ENCODE measurements around the gene SERPINA1. TPM values are rescaled to one million over a fixed set of nuclear protein-coding genes. Genes with fewer than 3 reads are reported as not detected.

Gene SERPINA1
- total and polyA plus RNA-seq, 2 of the 13 experiments (the other 11 are each of a cell fraction or from before 2014, with no cell fraction given), result 3,266 to 11,015 TPM

DNA sequence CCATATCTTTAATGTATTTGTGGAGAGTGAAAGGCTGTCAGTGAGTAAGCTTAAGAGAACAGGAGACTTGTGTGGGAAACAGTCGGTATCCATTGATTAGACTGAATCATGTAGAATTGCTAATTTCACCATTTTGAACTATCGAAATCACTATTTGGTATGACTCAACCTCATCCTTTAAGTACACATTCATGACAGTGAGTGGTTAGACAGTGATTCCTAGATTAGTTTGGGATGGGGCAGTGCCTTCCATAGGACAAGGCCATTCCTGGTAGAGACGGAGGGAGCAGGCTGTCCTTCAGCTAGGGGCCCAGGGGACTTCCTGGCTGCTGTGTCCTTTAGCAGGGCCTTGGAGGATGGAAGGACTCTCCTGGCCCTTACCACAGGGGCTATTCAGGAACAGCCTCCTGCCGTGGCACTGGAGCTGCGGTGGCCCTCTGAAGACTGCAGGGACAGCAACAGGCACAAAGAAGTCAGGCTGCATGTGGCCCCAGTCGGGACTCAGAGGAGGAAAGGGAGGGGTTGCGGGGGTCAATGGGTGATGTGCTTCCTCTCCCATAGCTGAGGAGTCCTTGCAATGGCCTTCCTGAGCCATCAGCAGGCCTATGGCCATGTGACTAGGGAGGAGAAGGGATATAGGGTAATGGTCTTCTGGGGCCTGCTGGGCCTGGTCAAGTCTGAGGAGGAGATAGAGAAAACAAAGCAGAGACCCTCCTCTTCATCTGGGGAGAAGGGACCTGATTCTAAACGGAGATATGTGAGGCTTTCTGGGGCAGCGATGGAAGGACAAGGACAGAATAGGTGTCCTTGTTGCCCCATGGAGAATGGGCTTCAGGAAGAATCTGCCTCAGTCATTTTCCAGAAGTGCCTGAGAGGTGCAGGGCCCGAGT is 11.2 kb downstream of the SERPINA1 start (continued):
- TF ChIP-seq, protein P1, sequence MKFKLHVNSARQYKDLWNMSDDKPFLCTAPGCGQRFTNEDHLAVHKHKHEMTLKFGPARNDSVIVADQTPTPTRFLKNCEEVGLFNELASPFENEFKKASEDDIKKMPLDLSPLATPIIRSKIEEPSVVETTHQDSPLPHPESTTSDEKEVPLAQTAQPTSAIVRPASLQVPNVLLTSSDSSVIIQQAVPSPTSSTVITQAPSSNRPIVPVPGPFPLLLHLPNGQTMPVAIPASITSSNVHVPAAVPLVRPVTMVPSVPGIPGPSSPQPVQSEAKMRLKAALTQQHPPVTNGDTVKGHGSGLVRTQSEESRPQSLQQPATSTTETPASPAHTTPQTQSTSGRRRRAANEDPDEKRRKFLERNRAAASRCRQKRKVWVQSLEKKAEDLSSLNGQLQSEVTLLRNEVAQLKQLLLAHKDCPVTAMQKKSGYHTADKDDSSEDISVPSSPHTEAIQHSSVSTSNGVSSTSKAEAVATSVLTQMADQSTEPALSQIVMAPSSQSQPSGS (CRISPR knock-in tag; IDR thresholded peaks at IDR 0.05), result 0 out of 2 replicates have a peak, but pooled peaks have one; percentile 16
- TF ChIP-seq, protein P2, sequence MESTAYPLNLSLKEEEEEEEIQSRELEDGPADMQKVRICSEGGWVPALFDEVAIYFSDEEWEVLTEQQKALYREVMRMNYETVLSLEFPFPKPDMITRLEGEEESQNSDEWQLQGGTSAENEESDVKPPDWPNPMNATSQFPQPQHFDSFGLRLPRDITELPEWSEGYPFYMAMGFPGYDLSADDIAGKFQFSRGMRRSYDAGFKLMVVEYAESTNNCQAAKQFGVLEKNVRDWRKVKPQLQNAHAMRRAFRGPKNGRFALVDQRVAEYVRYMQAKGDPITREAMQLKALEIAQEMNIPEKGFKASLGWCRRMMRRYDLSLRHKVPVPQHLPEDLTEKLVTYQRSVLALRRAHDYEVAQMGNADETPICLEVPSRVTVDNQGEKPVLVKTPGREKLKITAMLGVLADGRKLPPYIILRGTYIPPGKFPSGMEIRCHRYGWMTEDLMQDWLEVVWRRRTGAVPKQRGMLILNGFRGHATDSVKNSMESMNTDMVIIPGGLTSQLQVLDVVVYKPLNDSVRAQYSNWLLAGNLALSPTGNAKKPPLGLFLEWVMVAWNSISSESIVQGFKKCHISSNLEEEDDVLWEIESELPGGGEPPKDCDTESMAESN (CRISPR knock-in tag; conservative IDR thresholded peaks at IDR 0.05), result peak; percentile 62
- TF ChIP-seq ZNF558 (CRISPR knock-in tag; IDR thresholded peaks at IDR 0.05; ENCODE audit: borderline replicate concordance) (peak; percentile 96), SOX5 (CRISPR knock-in tag; IDR thresholded peaks at IDR 0.05; ENCODE audit: borderline replicate concordance) (peak; percentile 39; the same call in 1 of the 2 replicates), ZFP36 (IDR thresholded peaks at IDR 0.05; ENCODE audit: borderline replicate concordance, low read depth, low read length, partially characterized antibody) (no peak), ZNF552 (CRISPR knock-in tag; IDR thresholded peaks at IDR 0.05; ENCODE audit: borderline replicate concordance) (peak; percentile 20; the same call in 1 of the 2 replicates), NRL (CRISPR knock-in tag; IDR thresholded peaks at IDR 0.05; ENCODE audit: borderline replicate concordance) (no peak; the same call in none of the 2 replicates), HIVEP1 (CRISPR knock-in tag; IDR thresholded peaks at IDR 0.05) (0 out of 2 replicates have a peak, but pooled peaks have one; percentile 41), ZNF672 (CRISPR knock-in tag; IDR thresholded peaks at IDR 0.05) (no peak), ZNF703 (CRISPR knock-in tag; IDR thresholded peaks at IDR 0.05; ENCODE audit: borderline replicate concordance) (no peak), SAP130 (CRISPR knock-in tag; IDR thresholded peaks at IDR 0.05; ENCODE audit: low read depth) (peak; percentile 21; the same call in 1 of the 2 replicates), ZFP1 (CRISPR knock-in tag; IDR thresholded peaks at IDR 0.05) (no peak), ZNF564 (CRISPR knock-in tag; IDR thresholded peaks at IDR 0.05) (0 out of 2 replicates have a peak, but pooled peaks have one; percentile 44), NCOA5 (CRISPR knock-in tag; IDR thresholded peaks at IDR 0.05) (no peak), YY1 (IDR thresholded peaks at IDR 0.05; ENCODE audit: insufficient read depth, insufficient replicate concordance, low read depth, low read length) (no peak), GFI1 (CRISPR knock-in tag; IDR thresholded peaks at IDR 0.05; ENCODE audit: borderline replicate concordance) (peak; percentile 95), HDAC6 (IDR thresholded peaks at IDR 0.05; ENCODE audit: low read depth, low read length) (no peak), TBX3 (IDR thresholded peaks at IDR 0.05; ENCODE audit: borderline replicate concordance) (no peak)
- TF ChIP-seq, protein P3, sequence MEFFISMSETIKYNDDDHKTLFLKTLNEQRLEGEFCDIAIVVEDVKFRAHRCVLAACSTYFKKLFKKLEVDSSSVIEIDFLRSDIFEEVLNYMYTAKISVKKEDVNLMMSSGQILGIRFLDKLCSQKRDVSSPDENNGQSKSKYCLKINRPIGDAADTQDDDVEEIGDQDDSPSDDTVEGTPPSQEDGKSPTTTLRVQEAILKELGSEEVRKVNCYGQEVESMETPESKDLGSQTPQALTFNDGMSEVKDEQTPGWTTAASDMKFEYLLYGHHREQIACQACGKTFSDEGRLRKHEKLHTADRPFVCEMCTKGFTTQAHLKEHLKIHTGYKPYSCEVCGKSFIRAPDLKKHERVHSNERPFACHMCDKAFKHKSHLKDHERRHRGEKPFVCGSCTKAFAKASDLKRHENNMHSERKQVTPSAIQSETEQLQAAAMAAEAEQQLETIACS (CRISPR knock-in tag; IDR thresholded peaks at IDR 0.05), result no peak
- TF ChIP-seq, protein P4, sequence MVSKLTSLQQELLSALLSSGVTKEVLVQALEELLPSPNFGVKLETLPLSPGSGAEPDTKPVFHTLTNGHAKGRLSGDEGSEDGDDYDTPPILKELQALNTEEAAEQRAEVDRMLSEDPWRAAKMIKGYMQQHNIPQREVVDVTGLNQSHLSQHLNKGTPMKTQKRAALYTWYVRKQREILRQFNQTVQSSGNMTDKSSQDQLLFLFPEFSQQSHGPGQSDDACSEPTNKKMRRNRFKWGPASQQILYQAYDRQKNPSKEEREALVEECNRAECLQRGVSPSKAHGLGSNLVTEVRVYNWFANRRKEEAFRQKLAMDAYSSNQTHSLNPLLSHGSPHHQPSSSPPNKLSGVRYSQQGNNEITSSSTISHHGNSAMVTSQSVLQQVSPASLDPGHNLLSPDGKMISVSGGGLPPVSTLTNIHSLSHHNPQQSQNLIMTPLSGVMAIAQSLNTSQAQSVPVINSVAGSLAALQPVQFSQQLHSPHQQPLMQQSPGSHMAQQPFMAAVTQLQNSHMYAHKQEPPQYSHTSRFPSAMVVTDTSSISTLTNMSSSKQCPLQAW (CRISPR knock-in tag; IDR thresholded peaks at IDR 0.05), result peak; percentile 53
- TF ChIP-seq, protein P5, sequence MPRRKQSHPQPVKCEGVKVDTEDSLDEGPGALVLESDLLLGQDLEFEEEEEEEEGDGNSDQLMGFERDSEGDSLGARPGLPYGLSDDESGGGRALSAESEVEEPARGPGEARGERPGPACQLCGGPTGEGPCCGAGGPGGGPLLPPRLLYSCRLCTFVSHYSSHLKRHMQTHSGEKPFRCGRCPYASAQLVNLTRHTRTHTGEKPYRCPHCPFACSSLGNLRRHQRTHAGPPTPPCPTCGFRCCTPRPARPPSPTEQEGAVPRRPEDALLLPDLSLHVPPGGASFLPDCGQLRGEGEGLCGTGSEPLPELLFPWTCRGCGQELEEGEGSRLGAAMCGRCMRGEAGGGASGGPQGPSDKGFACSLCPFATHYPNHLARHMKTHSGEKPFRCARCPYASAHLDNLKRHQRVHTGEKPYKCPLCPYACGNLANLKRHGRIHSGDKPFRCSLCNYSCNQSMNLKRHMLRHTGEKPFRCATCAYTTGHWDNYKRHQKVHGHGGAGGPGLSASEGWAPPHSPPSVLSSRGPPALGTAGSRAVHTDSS (CRISPR knock-in tag; conservative IDR thresholded peaks at IDR 0.05), result no peak
